H9 (cell line): ENCODE results near the gene TBX5. TPM values are rescaled to one million over a fixed set of nuclear protein-coding genes. Genes with fewer than 3 reads are reported as not detected.

Source experiments
- DNase-seq: peaks from one replicate; pipeline ENCODE4 v3.0.0-alpha.2; 2017
- H2AFZ ChIP-seq: one replicate; pipeline ENCODE4 v1.6.1; 2013; ENCODE audit warnings: mild to moderate bottlenecking, low read length, control low read depth, moderate library complexity
- H2AK5ac ChIP-seq: 2 replicates; pipeline ENCODE4 v1.6.1; 2013; ENCODE audit warnings: low read length, control low read depth, mixed read lengths; ENCODE audit not compliant: insufficient read length
- H2BK120ac ChIP-seq: one replicate; pipeline ENCODE4 v1.6.1; 2013; ENCODE audit warnings: low read depth, mild to moderate bottlenecking, low read length, control low read depth, inconsistent platforms; ENCODE audit not compliant: poor library complexity, severe bottlenecking
- H2BK12ac ChIP-seq: 2 replicates; pipeline ENCODE4 v1.6.1; 2013; ENCODE audit warnings: low read length, control low read depth, mixed read lengths, low read depth; ENCODE audit not compliant: insufficient read length
- H2BK15ac ChIP-seq: 2 replicates; pipeline ENCODE4 v1.6.1; 2013; ENCODE audit warnings: low read depth, low read length, control low read depth
- H2BK20ac ChIP-seq: one replicate; pipeline ENCODE4 v1.6.1; 2013; ENCODE audit warnings: low read depth, mild to moderate bottlenecking, low read length, control low read depth, inconsistent platforms; ENCODE audit not compliant: poor library complexity, severe bottlenecking
- H2BK5ac ChIP-seq: 2 replicates; pipeline ENCODE4 v1.6.1; 2013; ENCODE audit warnings: low read length, control low read depth, mixed read lengths; ENCODE audit not compliant: insufficient read length
- H3K14ac ChIP-seq: 2 replicates; pipeline ENCODE4 v1.6.1; 2013; ENCODE audit warnings: low read length, control low read depth; ENCODE audit not compliant: insufficient read depth
- H3K18ac ChIP-seq: 2 replicates; pipeline ENCODE4 v1.6.1; 2013; ENCODE audit warnings: low read depth, mild to moderate bottlenecking, mixed read lengths, low read length, control low read depth; ENCODE audit not compliant: insufficient read length
- H3K23ac ChIP-seq: 2 replicates; pipeline ENCODE4 v1.6.1; 2013; ENCODE audit warnings: low read length, control low read depth, mixed read lengths, low read depth; ENCODE audit not compliant: insufficient read length
- H3K23me2 ChIP-seq: 2 replicates; pipeline ENCODE4 v1.6.1; 2013; ENCODE audit warnings: low read depth, mild to moderate bottlenecking, mixed read lengths, low read length, control low read depth; ENCODE audit not compliant: insufficient read length, poor library complexity, severe bottlenecking
- H3K27ac ChIP-seq: 2 replicates; pipeline ENCODE4 v1.5.1; 2013; ENCODE audit warnings: low read length, control low read depth, mixed read lengths, low read depth; ENCODE audit not compliant: insufficient read length
- H3K27me3 ChIP-seq: 2 replicates; pipeline ENCODE4 v1.6.1; 2013; ENCODE audit warnings: low read length, control low read depth, inconsistent platforms; ENCODE audit not compliant: insufficient read depth
- H3K4ac ChIP-seq: 2 replicates; pipeline ENCODE4 v1.6.1; 2013; ENCODE audit warnings: low read depth, mild to moderate bottlenecking, control low read depth, inconsistent platforms, low read length, moderate library complexity
- H3K4me1 ChIP-seq: 2 replicates; pipeline ENCODE4 v1.6.1; 2013; ENCODE audit warnings: low read length, control low read depth, inconsistent platforms; ENCODE audit not compliant: insufficient read depth
- H3K4me2 ChIP-seq: 2 replicates; pipeline ENCODE4 v1.6.1; 2013; ENCODE audit warnings: low read length, control low read depth, mixed read lengths; ENCODE audit not compliant: insufficient read length, insufficient read depth
- H3K56ac ChIP-seq: 2 replicates; pipeline ENCODE4 v1.6.1; 2013; ENCODE audit warnings: low read depth, mild to moderate bottlenecking, mixed read lengths, low read length, control low read depth; ENCODE audit not compliant: insufficient read length
- H3K79me1 ChIP-seq: 2 replicates; pipeline ENCODE4 v1.6.1; 2013; ENCODE audit warnings: low read depth, mild to moderate bottlenecking, moderate library complexity, low read length, control low read depth, inconsistent platforms; ENCODE audit not compliant: insufficient read depth, poor library complexity, severe bottlenecking
- H3K79me2 ChIP-seq: 2 replicates; pipeline ENCODE4 v1.6.1; 2013; ENCODE audit warnings: low read length, control low read depth, inconsistent platforms; ENCODE audit not compliant: insufficient read depth
- H3K9ac ChIP-seq: 2 replicates; pipeline ENCODE4 v1.6.1; 2013; ENCODE audit warnings: low read length, control low read depth, mixed read lengths; ENCODE audit not compliant: insufficient read length; ENCODE audit errors: extremely low read depth
- H3K9me3 ChIP-seq: one replicate; pipeline ENCODE4 v1.6.1; 2013; ENCODE audit warnings: low read depth, low read length, inconsistent platforms; ENCODE audit not compliant: control insufficient read depth
- H3T11ph ChIP-seq: one replicate; pipeline ENCODE4 v1.6.1; 2013; ENCODE audit warnings: mild to moderate bottlenecking, low read length, control low read depth, inconsistent platforms
- H4K20me1 ChIP-seq: one replicate; pipeline ENCODE4 v1.6.1; 2013; ENCODE audit not compliant: control insufficient read depth, insufficient read length, insufficient read depth
- H4K5ac ChIP-seq: 2 replicates; pipeline ENCODE4 v1.6.1; 2013; ENCODE audit warnings: low read depth, mild to moderate bottlenecking, mixed read lengths, low read length, control low read depth; ENCODE audit not compliant: insufficient read length
- H4K8ac ChIP-seq: replicated peaks from 2 replicates; pipeline ENCODE4 v1.6.1; 2013; ENCODE audit warnings: low read length, control low read depth, mixed read lengths, low read depth; ENCODE audit not compliant: insufficient read length
- H4K91ac ChIP-seq: 2 replicates; pipeline ENCODE4 v1.6.1; 2013; ENCODE audit warnings: low read depth, mild to moderate bottlenecking, moderate library complexity, mixed read lengths, low read length, control low read depth; ENCODE audit not compliant: insufficient read length
- H3K27ac Mint-ChIP-seq, 3 experiments: 2 replicates in 2 of 3; 3 replicates in 1 of 3; pipeline ENCODE4 v1.8.0; 2020 to 2021; ENCODE audit warnings: mixed read lengths in 3 of 3, mild to moderate bottlenecking in 1 of 3, moderate library complexity in 1 of 3
- H3K27me3 Mint-ChIP-seq: 2 replicates; pipeline ENCODE4 v1.8.0; 2021; ENCODE audit warnings: low read depth, mild to moderate bottlenecking, moderate library complexity, mixed read lengths
- H3K36me3 Mint-ChIP-seq, 3 experiments: 2 replicates in 2 of 3; 3 replicates in 1 of 3; pipeline ENCODE4 v1.8.0; 2020 to 2021; ENCODE audit warnings: low read depth in 3 of 3, mixed read lengths in 3 of 3; ENCODE audit not compliant: insufficient read depth in 1 of 3
- H3K4me1 Mint-ChIP-seq, 2 experiments: 2 replicates each; pipeline ENCODE4 v1.8.0; 2020; ENCODE audit warnings: mixed read lengths in 2 of 2
- H3K4me3 Mint-ChIP-seq, 2 experiments: 2 replicates in 1 of 2; 3 replicates in 1 of 2; pipeline ENCODE4 v1.8.0; 2020 to 2021; ENCODE audit warnings: mild to moderate bottlenecking in 2 of 2, mixed read lengths in 2 of 2, moderate library complexity in 1 of 2
- H3K9me3 Mint-ChIP-seq, 2 experiments: 2 replicates in 1 of 2; 3 replicates in 1 of 2; pipeline ENCODE4 v1.8.0; 2020; ENCODE audit warnings: mild to moderate bottlenecking in 2 of 2, mixed read lengths in 2 of 2, moderate library complexity in 1 of 2
- CTCF ChIP-seq: fragments of 200-600 bp; sonication (generic); conservative IDR thresholded peaks from 3 replicates; pipeline ENCODE4 v1.8.0; 2021; ENCODE audit warnings: antibody characterized with exemption, mild to moderate bottlenecking
- whole genome bisulfite sequencing: extraction: QIAGEN DNeasy Blood & Tissue Kit; methylation state at CpG from one replicate; pipeline ENCODE4 v1.1.7; 2013; ENCODE audit warnings: missing lambda C conversion rate, low lambda C conversion rate, mixed read lengths; ENCODE audit not compliant: insufficient read length; ENCODE audit errors: extremely low coverage; 5-methylcytosine and 5-hydroxymethylcytosine counted together
- total RNA-seq: library from RNA; stranded (reverse); gene quantifications from 2 replicates; pipeline ENCODE4 v1.2.1, GENCODE V29; 2021

TBX5 gene
- total RNA-seq, 1 experiment from 2014 or later, result not detected

DNA sequence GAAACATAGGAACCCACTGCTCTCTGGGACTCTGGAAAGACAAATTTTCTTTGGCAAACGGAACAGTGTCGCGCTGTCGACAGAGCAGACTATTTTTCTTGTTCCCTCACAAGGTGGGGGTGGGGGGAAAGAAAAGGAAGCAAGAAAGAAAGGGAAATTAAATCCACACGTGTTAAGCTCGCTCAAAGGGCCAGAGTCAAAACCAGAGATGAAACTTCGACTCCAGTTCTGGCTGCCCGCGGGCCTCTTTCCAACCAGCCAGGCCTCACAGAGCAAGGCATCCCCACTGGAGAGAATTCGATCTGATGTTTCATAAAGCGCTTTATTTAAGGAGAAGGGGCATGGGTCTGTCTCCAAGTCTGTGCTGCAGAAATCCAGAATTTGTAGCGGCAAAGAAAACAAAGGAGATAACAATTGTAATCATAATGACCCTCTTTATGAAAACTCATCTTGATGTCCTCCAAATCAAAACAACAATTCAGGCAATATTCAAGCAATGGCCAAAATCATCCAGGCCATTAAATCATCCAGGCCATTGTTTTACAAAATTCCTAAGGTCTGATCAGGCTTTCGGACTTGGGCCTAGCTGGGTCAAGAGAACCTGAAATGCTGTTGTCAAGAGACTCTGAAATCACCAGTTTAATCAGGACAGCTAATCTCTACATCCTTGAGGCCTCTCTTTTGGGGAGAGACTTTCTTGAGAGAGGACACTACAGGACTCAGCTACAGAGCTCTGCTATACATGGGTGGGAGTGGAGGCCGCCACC is 5.3 kb upstream of the TBX5 start:
- TF ChIP-seq CTCF, result no peak
- Histone ChIP-seq H3K79me1 (no peaks in the 10 kb centered on the region), H3K9me3 (no peaks in the 10 kb centered on the region), H2BK12ac (no peak overlapping the region), H3K4me1 (no peaks in the 10 kb centered on the region; the same call in 1 of the 2 replicates), H3K27me3 (peaks cover 100% of the 10 kb centered on the region), H3K23ac (no peak overlapping the region), H2BK15ac (no peak overlapping the region), H3K18ac (no peak overlapping the region), H3K27ac (no peak overlapping the region), H2AFZ (no peak overlapping the region), H3K79me2 (no peaks in the 10 kb centered on the region), H2BK120ac (no peak overlapping the region), H2AK5ac (no peak overlapping the region), H3K9ac (no peak overlapping the region), H3T11ph (no peak overlapping the region), H3K4ac (no peak overlapping the region), H3K4me2 (no peak overlapping the region), H2BK20ac (no peak overlapping the region), H4K91ac (no peak overlapping the region), H4K5ac (no peak overlapping the region), H2BK5ac (no peak overlapping the region), H3K23me2 (no peaks in the 10 kb centered on the region), H3K56ac (no peak overlapping the region), H3K14ac (no peak overlapping the region), H4K8ac (no peak overlapping the region), H4K20me1 (no peaks in the 10 kb centered on the region)
- Mint-ChIP-seq H3K4me1 (peaks cover 20 to 40% of the 10 kb centered on the region in 2 experiments), H3K9me3 (peaks cover 0 to 11% of the 10 kb centered on the region in 2 experiments; a peak in 2 of 5 replicates), H3K4me3 (no peak overlapping the region), H3K27me3 (peaks cover 100% of the 10 kb centered on the region), H3K27ac (no peak overlapping the region), H3K36me3 (no peaks in the 10 kb centered on the region)
- DNase-seq, result no peak
- no CpG with 5 or more reads among the region's 14 CpGs for WGBS
